Panc1 (cell line): Measurements from ENCODE around the gene FAF2. TPM values are rescaled to one million over a fixed set of nuclear protein-coding genes. Genes with fewer than 3 reads are reported as not detected.
A peak's percentile ranks its signal among the peaks of the same experiment; 100 is the strongest.
"Not testable (repeated sequence)": the region's sequence is repeated elsewhere in the genome, so short reads cannot be mapped to it uniquely, and the experiment has no call there.

Experiments
- ATAC-seq: fragments of 200-7000 bp; cut with Tn5 transposase; 2 replicates; pipeline ENCODE4 v1.9.1; 2020; ENCODE audit warnings: mild to moderate bottlenecking, moderate library complexity
- BruUV-seq: library from RNA; stranded (reverse); fragments of 400-500 nt; replicated peaks from 2 replicates; lab custom pipeline; 2021; lab: Mats Ljungman, UMichigan
- CTCF ChIA-PET: fragments of 300-600 bp; sonication (Branson Sonifier 250); formaldehyde crosslinking; loops from one replicate; lab custom pipeline; 2022; ENCODE audit warnings: antibody characterized with exemption; lab: Charles Lee
- POLR2A ChIA-PET: fragments of 300-600 bp; sonication (Branson Sonifier 250); formaldehyde crosslinking; loops from one replicate; lab custom pipeline; 2022; ENCODE audit warnings: antibody characterized with exemption; lab: Charles Lee
- DNase-seq: peaks from one replicate; pipeline ENCODE4 v3.0.0-alpha.2; 2010; ENCODE audit warnings: low read depth, low spot score
- H3K27ac ChIP-seq: 2 replicates; pipeline ENCODE4 v1.5.1; 2011; ENCODE audit warnings: mild to moderate bottlenecking, low read length, inconsistent platforms
- H3K27me3 ChIP-seq: fragments of 200-500 bp; sonication (Bioruptor generic); 2 replicates; pipeline ENCODE4 v1.6.0; 2014; ENCODE audit warnings: low read length, inconsistent platforms; ENCODE audit not compliant: control insufficient read depth, insufficient read depth
- H3K36me3 ChIP-seq: fragments of 200-500 bp; sonication (Bioruptor generic); 2 replicates; pipeline ENCODE4 v1.5.1; 2014; ENCODE audit warnings: inconsistent platforms, mild to moderate bottlenecking, low read length, moderate library complexity; ENCODE audit not compliant: control insufficient read depth, insufficient read depth
- H3K4me1 ChIP-seq: 2 replicates; pipeline ENCODE4 v1.5.1; 2011; ENCODE audit warnings: inconsistent platforms, mild to moderate bottlenecking, low read length, moderate library complexity; ENCODE audit not compliant: control insufficient read depth, insufficient read depth
- H3K4me3 ChIP-seq, 2 experiments: 2 replicates each; pipeline ENCODE4 v1.5.1; 2011 to 2012; ENCODE audit warnings: low read depth in 2 of 2, low read length in 2 of 2, mild to moderate bottlenecking in 2 of 2, inconsistent platforms in 1 of 2, moderate library complexity in 1 of 2
- H3K9me3 ChIP-seq: fragments of 200-500 bp; sonication (Bioruptor generic); 2 replicates; pipeline ENCODE4 v1.5.1; 2014; ENCODE audit warnings: low read depth, mild to moderate bottlenecking, inconsistent platforms, low read length, moderate library complexity; ENCODE audit not compliant: control insufficient read depth, insufficient read depth
- CTCF ChIP-seq: fragments of 450-650 bp; IDR thresholded peaks from 2 replicates; pipeline ENCODE4 v1.5.1; 2017; ENCODE audit warnings: mild to moderate bottlenecking
- POLR2AphosphoS5 ChIP-seq: IDR thresholded peaks from 2 replicates; pipeline ENCODE4 v1.6.1; 2012; ENCODE audit warnings: mild to moderate bottlenecking, low read depth, low read length, moderate library complexity
- REST ChIP-seq, 2 experiments: IDR thresholded peaks; 2 replicates each; pipeline ENCODE4 v1.6.1; 2011 to 2012; ENCODE audit warnings: low read depth in 2 of 2, control low read depth in 1 of 2, low read length in 1 of 2, mild to moderate bottlenecking in 1 of 2, moderate library complexity in 1 of 2; ENCODE audit not compliant: insufficient read depth in 1 of 2
- SIN3A ChIP-seq: IDR thresholded peaks from 2 replicates; pipeline ENCODE4 v1.6.1; 2012; ENCODE audit warnings: low read depth, mild to moderate bottlenecking, low read length, moderate library complexity, borderline replicate concordance; ENCODE audit not compliant: insufficient read depth
- TCF7L2 ChIP-seq: IDR thresholded peaks from 2 replicates; pipeline ENCODE4 v1.6.1; 2011; ENCODE audit warnings: mild to moderate bottlenecking, low read depth, low read length, inconsistent platforms
- in situ Hi-C: cut with HindIII; loops from 2 replicates; pipeline ENCODE4 v1.10.0; 2016; ENCODE audit warnings: low sequenced_read_pairs, low pct_unique_long_range_greater_than_20kb
- intact Hi-C: fragments of 100-400 bp; cut with micrococcal nuclease; formaldehyde crosslinking; loops from one replicate; pipeline ENCODE4 v1.10.0; 2022; ENCODE audit not compliant: unreplicated experiment
- total RNA-seq: library from RNA; stranded (reverse); gene quantifications from one replicate; pipeline ENCODE4 v1.2.1, GENCODE V29; 2021; ENCODE audit not compliant: unreplicated experiment

The FAF2 gene
- total RNA-seq, 1 experiment from 2014 or later, result 86.6 TPM

- no peaks in the 10 kb centered on the region for H3K27me3 ChIP-seq
- ChIA-PET POLR2A (interaction anchor here (0.6 kb wide), 1 partner anchor 21 kb away, joined by 3 read pairs; no protein-coding TSS in a partner anchor), CTCF (no interaction called here)
- ATAC-seq (no peak), DNase-seq (no peak)
- TF ChIP-seq POLR2AphosphoS5, result 0 out of 2 replicates have a peak, but pooled peaks have one; percentile 19
- TF ChIP-seq SIN3A, result no peak
- no TSS peak for BruUV-seq
- peaks cover 28% of the 10 kb centered on the region for H3K36me3 ChIP-seq
- H3K4me1 ChIP-seq, result peaks cover 11% of the 10 kb centered on the region
- in situ Hi-C loops, result no loop called here
- H3K9me3 ChIP-seq, result no peaks in the 10 kb centered on the region
- no peak overlapping the region for H3K4me3 ChIP-seq
- H3K27ac ChIP-seq, result no peak overlapping the region
- intact Hi-C loops, result no loop called here
Observed at GRCh38 chr5:176486189-176486757, 38.1 kb downstream of the FAF2 start.

GRCh38 chr5:176487160-176487559 lies 39.0 kb downstream of the FAF2 start:
- H3K27ac ChIP-seq, H3K4me3 ChIP-seq, POLR2A ChIA-PET, H3K27me3 ChIP-seq, CTCF ChIA-PET, DNase-seq, intact Hi-C loops, in situ Hi-C loops, H3K9me3 ChIP-seq, BruUV-seq, ATAC-seq: not testable (repeated sequence)
- peaks cover 14% of the 10 kb centered on the region for H3K4me1 ChIP-seq
- peaks cover 32% of the 10 kb centered on the region for H3K36me3 ChIP-seq

GRCh38 chr5:176489077-176489476 lies 40.9 kb downstream of the FAF2 start:
- H3K4me3 ChIP-seq, result no peak overlapping the region
- no peak for ATAC-seq
- peaks cover 50% of the 10 kb centered on the region for H3K36me3 ChIP-seq
- intact Hi-C loops (no loop called here), in situ Hi-C loops (no loop called here)
- no peaks in the 10 kb centered on the region for H3K27me3 ChIP-seq
- DNase-seq, result no peak
- peaks cover 14% of the 10 kb centered on the region for H3K4me1 ChIP-seq
- BruUV-seq, result no TSS peak
- H3K27ac ChIP-seq, result peak overlapping the region; percentile 30; the same call in 1 of the 2 replicates
- no peak for TF ChIP-seq POLR2AphosphoS5
- TF ChIP-seq CTCF, result no peak
- no peak for TF ChIP-seq TCF7L2
- no peak for TF ChIP-seq REST (IDR thresholded peaks at IDR 0.05; ENCODE audit: insufficient read depth in 1 of 2, low read depth in 2 of 2, low read length in 1 of 2)
- TF ChIP-seq SIN3A, result no peak
- CTCF ChIA-PET, result no interaction called here
- H3K9me3 ChIP-seq, result no peaks in the 10 kb centered on the region
- POLR2A ChIA-PET, result interaction anchor here (0.7 kb wide), 1 partner anchor 24 kb away, joined by 6 read pairs; no protein-coding TSS in a partner anchor
